Astrocyte (in vitro differentiated cells and primary cell): ENCODE data around the gene PRR5.

Experiments
- EZH2 ChIP-seq: IDR thresholded peaks from 2 replicates; pipeline ENCODE4 v1.6.1; 2012; ENCODE audit warnings: mild to moderate bottlenecking, low read length, inconsistent platforms; ENCODE audit not compliant: insufficient read depth
- TF ChIP-seq, protein P1 (sequence below): IDR thresholded peaks from 2 replicates; pipeline ENCODE4 v1.5.1; 2011; ENCODE audit warnings: low read depth, mild to moderate bottlenecking, inconsistent platforms, low read length, moderate library complexity; ENCODE audit not compliant: insufficient read depth

DNA sequence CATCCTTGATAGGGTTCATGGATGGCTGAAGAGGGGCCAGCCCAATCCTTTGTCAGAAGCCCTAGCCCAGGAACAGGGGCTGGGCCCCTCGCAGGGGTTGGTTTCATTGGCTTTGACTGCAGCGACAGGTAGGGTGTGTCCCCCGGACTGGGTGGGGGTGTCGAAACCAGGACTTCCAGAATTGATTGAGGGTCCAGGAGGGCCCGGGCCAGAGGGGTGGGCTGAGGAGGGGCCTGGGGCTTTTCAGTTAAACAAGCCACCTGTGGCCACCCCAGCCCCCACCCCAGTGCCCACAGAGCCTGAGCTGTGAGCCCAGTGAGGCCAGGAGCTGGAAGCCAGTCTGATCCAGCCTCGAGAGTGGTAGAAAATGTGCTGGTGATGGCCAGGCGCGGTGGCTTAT lies 18.1 kb upstream of the PRR5 start:
- TF ChIP-seq, protein P1, sequence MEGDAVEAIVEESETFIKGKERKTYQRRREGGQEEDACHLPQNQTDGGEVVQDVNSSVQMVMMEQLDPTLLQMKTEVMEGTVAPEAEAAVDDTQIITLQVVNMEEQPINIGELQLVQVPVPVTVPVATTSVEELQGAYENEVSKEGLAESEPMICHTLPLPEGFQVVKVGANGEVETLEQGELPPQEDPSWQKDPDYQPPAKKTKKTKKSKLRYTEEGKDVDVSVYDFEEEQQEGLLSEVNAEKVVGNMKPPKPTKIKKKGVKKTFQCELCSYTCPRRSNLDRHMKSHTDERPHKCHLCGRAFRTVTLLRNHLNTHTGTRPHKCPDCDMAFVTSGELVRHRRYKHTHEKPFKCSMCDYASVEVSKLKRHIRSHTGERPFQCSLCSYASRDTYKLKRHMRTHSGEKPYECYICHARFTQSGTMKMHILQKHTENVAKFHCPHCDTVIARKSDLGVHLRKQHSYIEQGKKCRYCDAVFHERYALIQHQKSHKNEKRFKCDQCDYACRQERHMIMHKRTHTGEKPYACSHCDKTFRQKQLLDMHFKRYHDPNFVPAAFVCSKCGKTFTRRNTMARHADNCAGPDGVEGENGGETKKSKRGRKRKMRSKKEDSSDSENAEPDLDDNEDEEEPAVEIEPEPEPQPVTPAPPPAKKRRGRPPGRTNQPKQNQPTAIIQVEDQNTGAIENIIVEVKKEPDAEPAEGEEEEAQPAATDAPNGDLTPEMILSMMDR, result no peak
- TF ChIP-seq EZH2, result no peak
